Thyroid gland (tissue), 4 donors: ENCODE results near the gene PRSS21. TPM values are rescaled to one million over a fixed set of nuclear protein-coding genes. Genes with fewer than 3 reads are reported as not detected.

Source experiments
- DNase-seq, 2 donors: peaks; one replicate each; pipeline ENCODE4 v3.0.0-alpha.2; 2019
- H3K27ac ChIP-seq, 3 donors: fragments of 200-600 bp; sonication (generic); 1 replicate in 2 of 3; 2 replicates in 1 of 3; pipeline ENCODE4 v1.5.1; 2016 to 2019; ENCODE audit warnings: mild to moderate bottlenecking in 1 of 3, moderate library complexity in 1 of 3
- H3K27me3 ChIP-seq: fragments of 200-600 bp; sonication (generic); one replicate; pipeline ENCODE4 v1.5.1; 2019
- H3K36me3 ChIP-seq, 2 donors: fragments of 200-600 bp; sonication (generic); one replicate each; pipeline ENCODE4 v1.5.1; 2016 to 2019
- H3K4me1 ChIP-seq, 2 donors: fragments of 200-600 bp; sonication (generic); one replicate each; pipeline ENCODE4 v1.5.1; 2017 to 2019
- H3K4me3 ChIP-seq, 3 donors: fragments of 200-600 bp; sonication (generic); replicated peaks in 1 of 3; 1 replicate in 2 of 3; 2 replicates in 1 of 3; pipeline ENCODE4 v1.5.1; 2016; ENCODE audit warnings: mild to moderate bottlenecking in 1 of 3
- H3K9me3 ChIP-seq: fragments of 200-600 bp; sonication (generic); one replicate; pipeline ENCODE4 v1.5.1; 2017
- POLR2A ChIP-seq, 2 donors: fragments of 450-650 bp; IDR thresholded peaks; one replicate each; pipeline ENCODE4 v1.6.1; 2017; ENCODE audit warnings: antibody characterized with exemption in 2 of 2, mild to moderate bottlenecking in 2 of 2, moderate library complexity in 1 of 2
- WGBS, 2 donors: methylation state at CpG; one replicate each; pipeline ENCODE4 v1.1.5; 2017; 5-methylcytosine and 5-hydroxymethylcytosine counted together
- intact Hi-C: fragments of 100-400 bp; cut with DNase I; formaldehyde crosslinking; loops from one replicate; pipeline ENCODE4 v1.15.1; 2023
- total RNA-seq, 4 donors: library from RNA; depleted of rRNA; stranded (reverse); fragments of >200 nt; gene quantifications; one replicate each; pipeline ENCODE4 v1.2.3, GENCODE V29; 2016
- TF ChIP-seq, protein P1 (sequence below), 6 experiments: fragments of 200-600 bp in 3 of 6; fragments of 450-650 bp in 3 of 6; sonication (generic) in 3 of 6; IDR thresholded peaks; one replicate each; pipeline ENCODE4 v1.5.1; 2016 to 2019; ENCODE audit warnings: antibody characterized with exemption in 6 of 6, mild to moderate bottlenecking in 2 of 6, inconsistent platforms in 1 of 6, moderate library complexity in 1 of 6

Gene PRSS21
- total RNA-seq, 4 donors from 2014 or later = 0.56 TPM; not detected in 3

DNA sequence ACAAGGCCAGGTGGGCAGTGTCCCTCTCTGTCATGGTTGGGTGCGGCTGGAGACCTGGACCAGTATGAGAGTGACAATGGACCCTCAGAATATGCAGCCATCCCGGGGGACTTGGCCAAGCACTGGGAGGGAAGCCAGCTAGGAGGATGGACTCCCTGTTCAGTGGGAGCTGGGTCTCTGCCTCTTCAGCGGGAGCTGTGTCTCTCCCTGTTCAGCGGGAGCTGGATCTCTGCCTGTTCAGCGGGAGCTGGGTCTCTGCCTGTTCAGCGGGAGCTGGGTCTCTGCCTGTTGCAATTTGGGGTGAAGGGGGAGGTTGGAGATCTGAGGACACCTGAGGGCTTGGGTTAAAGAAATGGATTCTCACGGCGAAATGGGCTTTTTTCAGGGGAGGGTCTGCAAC, 25.9 kb upstream of the PRSS21 start:
- Histone ChIP-seq H3K27ac (no peak overlapping the region), H3K4me3 (no peak overlapping the region), H3K27me3 (no peaks in the 10 kb centered on the region), H3K9me3 (no peaks in the 10 kb centered on the region), H3K4me1 (no peaks in the 10 kb centered on the region), H3K36me3 (no peaks in the 10 kb centered on the region)
- no peak for DNase-seq
- TF ChIP-seq, protein P1, sequence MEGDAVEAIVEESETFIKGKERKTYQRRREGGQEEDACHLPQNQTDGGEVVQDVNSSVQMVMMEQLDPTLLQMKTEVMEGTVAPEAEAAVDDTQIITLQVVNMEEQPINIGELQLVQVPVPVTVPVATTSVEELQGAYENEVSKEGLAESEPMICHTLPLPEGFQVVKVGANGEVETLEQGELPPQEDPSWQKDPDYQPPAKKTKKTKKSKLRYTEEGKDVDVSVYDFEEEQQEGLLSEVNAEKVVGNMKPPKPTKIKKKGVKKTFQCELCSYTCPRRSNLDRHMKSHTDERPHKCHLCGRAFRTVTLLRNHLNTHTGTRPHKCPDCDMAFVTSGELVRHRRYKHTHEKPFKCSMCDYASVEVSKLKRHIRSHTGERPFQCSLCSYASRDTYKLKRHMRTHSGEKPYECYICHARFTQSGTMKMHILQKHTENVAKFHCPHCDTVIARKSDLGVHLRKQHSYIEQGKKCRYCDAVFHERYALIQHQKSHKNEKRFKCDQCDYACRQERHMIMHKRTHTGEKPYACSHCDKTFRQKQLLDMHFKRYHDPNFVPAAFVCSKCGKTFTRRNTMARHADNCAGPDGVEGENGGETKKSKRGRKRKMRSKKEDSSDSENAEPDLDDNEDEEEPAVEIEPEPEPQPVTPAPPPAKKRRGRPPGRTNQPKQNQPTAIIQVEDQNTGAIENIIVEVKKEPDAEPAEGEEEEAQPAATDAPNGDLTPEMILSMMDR (IDR thresholded peaks at IDR 0.05) = no peak
- no peak for TF ChIP-seq POLR2A (IDR thresholded peaks at IDR 0.05)
- 73 to 87% methylated on average over 7 to 8 of the region's 8 CpGs for WGBS, 2 donors
- intact Hi-C loops = no loop called here

DNA sequence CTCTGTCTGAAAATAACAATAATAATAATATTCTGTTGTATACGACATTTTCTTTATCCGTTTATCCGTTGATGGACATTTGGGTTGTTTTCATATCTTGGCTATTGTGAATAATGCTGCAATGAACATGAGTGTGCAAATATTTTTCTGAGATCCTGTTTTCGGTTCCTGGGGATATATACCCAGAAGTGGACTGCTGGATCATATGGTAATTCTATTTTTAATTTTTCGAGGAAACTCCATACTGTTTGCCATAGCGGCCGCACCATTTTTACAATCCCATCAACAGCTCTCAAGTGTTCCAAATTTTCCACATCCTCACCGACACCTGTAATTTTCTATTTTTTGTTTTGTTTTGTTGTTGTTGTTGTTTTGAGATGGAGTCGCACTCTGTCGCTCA, 24.1 kb upstream of the PRSS21 start:
- H3K27me3 ChIP-seq = no peaks in the 10 kb centered on the region
- no peak for DNase-seq
- no peak for TF ChIP-seq POLR2A (IDR thresholded peaks at IDR 0.05)
- TF ChIP-seq, protein P1 (IDR thresholded peaks at IDR 0.05) = no peak
- no peak overlapping the region for H3K4me3 ChIP-seq
- no peaks in the 10 kb centered on the region for H3K36me3 ChIP-seq
- no peak overlapping the region for H3K27ac ChIP-seq
- H3K4me1 ChIP-seq = no peaks in the 10 kb centered on the region
- intact Hi-C loops = no loop called here
- WGBS, 2 donors = 86 to 92% methylated on average over 10 of the region's 10 CpGs
- no peaks in the 10 kb centered on the region for H3K9me3 ChIP-seq

DNA sequence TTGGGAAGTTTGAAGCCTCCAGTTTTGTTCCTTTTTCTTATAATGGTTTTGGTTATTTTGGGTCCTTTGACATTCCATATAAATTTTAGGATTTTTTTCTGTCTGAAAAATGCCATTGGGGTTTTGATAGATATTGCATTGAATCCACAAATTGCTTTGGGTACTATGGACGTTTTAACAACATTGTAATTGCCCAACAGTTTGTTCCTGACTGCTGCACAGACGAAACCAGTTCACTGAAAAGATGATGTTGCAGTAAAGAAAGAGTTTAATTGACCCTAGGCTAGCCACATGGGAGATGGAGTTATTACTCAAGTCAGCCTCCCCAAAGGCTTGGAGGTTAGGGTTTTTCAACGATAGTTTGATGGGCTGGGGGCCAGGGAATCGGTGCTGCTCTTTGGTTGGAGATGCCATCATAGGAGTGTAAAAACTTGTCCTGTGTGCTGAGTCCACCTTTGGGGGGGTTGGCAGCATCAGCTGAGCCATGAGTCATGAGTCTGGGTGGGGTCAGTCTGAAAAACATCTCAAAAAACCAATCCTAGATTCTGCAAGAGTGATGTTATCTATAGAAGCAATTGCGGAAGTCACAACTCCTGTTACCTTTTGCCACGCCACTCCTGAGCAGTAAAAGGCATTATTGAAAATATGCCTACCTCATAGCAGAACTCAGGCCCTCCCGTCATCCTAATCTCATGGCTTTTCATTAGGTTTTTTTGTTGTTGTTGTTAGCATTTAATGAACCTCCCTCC, 21.5 kb upstream of the PRSS21 start:
- Histone ChIP-seq H3K36me3 (no peaks in the 10 kb centered on the region), H3K4me3 (no peak overlapping the region), H3K27ac (no peak overlapping the region), H3K9me3 (no peaks in the 10 kb centered on the region), H3K27me3 (no peaks in the 10 kb centered on the region), H3K4me1 (no peaks in the 10 kb centered on the region)
- DNase-seq = no peak
- intact Hi-C loops = no loop called here
- TF ChIP-seq, protein P1 (IDR thresholded peaks at IDR 0.05) = no peak
- TF ChIP-seq POLR2A (IDR thresholded peaks at IDR 0.05) = no peak
- 72 to 75% methylated on average over 7 of the region's 7 CpGs for WGBS, 2 donors

DNA sequence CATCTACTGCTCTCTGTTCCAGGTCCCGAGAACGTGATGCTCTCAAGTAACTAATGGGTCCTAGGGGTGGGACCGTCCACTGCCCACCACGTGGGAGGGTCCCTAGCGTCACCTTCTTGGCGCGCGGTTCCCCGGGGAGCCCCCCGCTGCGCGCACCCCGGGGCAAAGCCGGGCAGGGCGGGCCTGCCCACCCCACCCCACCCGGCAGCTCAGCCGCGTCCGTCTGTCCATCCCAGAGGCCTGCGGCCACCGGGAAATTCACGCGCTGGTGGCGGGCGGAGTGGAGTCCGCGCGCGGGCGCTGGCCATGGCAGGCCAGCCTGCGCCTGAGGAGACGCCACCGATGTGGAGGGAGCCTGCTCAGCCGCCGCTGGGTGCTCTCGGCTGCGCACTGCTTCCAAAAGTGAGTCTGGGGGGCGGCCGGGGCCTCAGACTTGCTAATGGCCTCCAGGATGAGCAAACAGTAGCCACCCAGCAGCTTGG, 18.3 kb upstream of the PRSS21 start:
- H3K4me3 ChIP-seq = no peak overlapping the region
- 95 to 100% methylated on average over 2 to 4 of the region's 39 CpGs for WGBS, 2 donors
- no peak overlapping the region for H3K27ac ChIP-seq
- no peaks in the 10 kb centered on the region for H3K9me3 ChIP-seq
- TF ChIP-seq POLR2A (IDR thresholded peaks at IDR 0.05) = no peak
- TF ChIP-seq, protein P1 (IDR thresholded peaks at IDR 0.05) = no peak
- no peak for DNase-seq
- no peaks in the 10 kb centered on the region for H3K4me1 ChIP-seq
- H3K36me3 ChIP-seq = no peaks in the 10 kb centered on the region
- H3K27me3 ChIP-seq = no peaks in the 10 kb centered on the region
- intact Hi-C loops = no loop called here

DNA sequence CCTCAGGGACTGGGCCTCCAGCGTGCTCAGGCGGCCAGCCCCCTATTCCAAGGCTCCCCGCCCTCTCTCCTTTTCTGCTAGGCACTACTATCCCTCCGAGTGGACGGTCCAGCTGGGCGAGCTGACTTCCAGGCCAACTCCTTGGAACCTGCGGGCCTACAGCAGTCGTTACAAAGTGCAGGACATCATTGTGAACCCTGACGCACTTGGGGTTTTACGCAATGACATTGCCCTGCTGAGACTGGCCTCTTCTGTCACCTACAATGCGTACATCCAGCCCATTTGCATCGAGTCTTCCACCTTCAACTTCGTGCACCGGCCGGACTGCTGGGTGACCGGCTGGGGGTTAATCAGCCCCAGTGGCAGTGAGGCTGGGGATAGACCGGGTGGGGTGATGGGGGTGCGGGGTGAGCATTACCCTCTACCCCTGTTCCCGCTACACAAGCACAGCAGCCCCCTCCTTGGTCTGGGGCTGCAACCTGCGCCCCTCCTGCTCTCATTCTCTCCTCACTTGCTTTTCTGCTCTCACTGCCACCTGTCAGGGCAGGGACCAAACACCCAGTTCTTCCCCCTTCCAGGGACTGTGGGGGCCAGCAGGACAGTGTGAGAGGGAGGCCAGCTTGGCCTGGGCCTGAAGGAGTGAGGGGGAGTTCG, 17.7 kb upstream of the PRSS21 start:
- Histone ChIP-seq H3K4me3 (no peak overlapping the region), H3K4me1 (no peaks in the 10 kb centered on the region), H3K27ac (no peak overlapping the region), H3K9me3 (no peaks in the 10 kb centered on the region), H3K27me3 (no peaks in the 10 kb centered on the region), H3K36me3 (no peaks in the 10 kb centered on the region)
- no peak for DNase-seq
- intact Hi-C loops = no loop called here
- TF ChIP-seq POLR2A (IDR thresholded peaks at IDR 0.05) = no peak
- TF ChIP-seq, protein P1 (IDR thresholded peaks at IDR 0.05) = no peak
- whole genome bisulfite sequencing, 2 donors = 74 to 87% methylated on average over 18 to 21 of the region's 21 CpGs
